Colonic mucosa (tissue), 4 donors: ENCODE measurements around the gene SPATA16. TPM values are rescaled to one million over a fixed set of nuclear protein-coding genes. Genes with fewer than 3 reads are reported as not detected.

Experiments
- DNase-seq: peaks from one replicate; pipeline ENCODE4 v3.0.0-alpha.2; 2020
- H3K27ac ChIP-seq: fragments of 200-600 bp; one replicate; pipeline ENCODE4 v1.8.0; 2021
- H3K27me3 ChIP-seq: fragments of 200-600 bp; one replicate; pipeline ENCODE4 v1.8.0; 2021
- H3K36me3 ChIP-seq: fragments of 200-600 bp; one replicate; pipeline ENCODE4 v1.8.0; 2021
- H3K4me1 ChIP-seq: fragments of 200-600 bp; one replicate; pipeline ENCODE4 v1.8.0; 2021; ENCODE audit warnings: mild to moderate bottlenecking
- H3K4me3 ChIP-seq: fragments of 200-600 bp; one replicate; pipeline ENCODE4 v1.8.0; 2021
- H3K9ac ChIP-seq, 2 donors: one replicate each; pipeline ENCODE4 v1.7.0; 2013; ENCODE audit warnings: control low read depth in 2 of 2, low read depth in 2 of 2, low read length in 2 of 2
- H3K9me3 ChIP-seq: fragments of 200-600 bp; one replicate; pipeline ENCODE4 v1.8.0; 2021
- intact Hi-C: fragments of 100-400 bp; cut with DNase I; formaldehyde crosslinking; loops from one replicate; pipeline ENCODE4 v1.14.1; 2022
- total RNA-seq, 2 donors: library from RNA; stranded (reverse); fragmentation: NEBNext Ultra II Directional in 1 of 2; extraction: Animal tissue kit (Norgen Biotek cat#: 25700) in 1 of 2; gene quantifications; one replicate each; pipeline ENCODE4 v1.2.1, GENCODE V29; 2021
- TF ChIP-seq, protein P1 (sequence below): fragments of 200-600 bp; IDR thresholded peaks from one replicate; pipeline ENCODE4 v1.8.0; 2022; ENCODE audit warnings: antibody characterized with exemption, mild to moderate bottlenecking
- donor health status: healthy.
- donor health status: DM: no; HTN: no; CAD: no.
- donor health status: DM: no; HTN: no; CAD: no.

Gene SPATA16
- total RNA-seq, 2 donors from 2014 or later, result not detected

DNA sequence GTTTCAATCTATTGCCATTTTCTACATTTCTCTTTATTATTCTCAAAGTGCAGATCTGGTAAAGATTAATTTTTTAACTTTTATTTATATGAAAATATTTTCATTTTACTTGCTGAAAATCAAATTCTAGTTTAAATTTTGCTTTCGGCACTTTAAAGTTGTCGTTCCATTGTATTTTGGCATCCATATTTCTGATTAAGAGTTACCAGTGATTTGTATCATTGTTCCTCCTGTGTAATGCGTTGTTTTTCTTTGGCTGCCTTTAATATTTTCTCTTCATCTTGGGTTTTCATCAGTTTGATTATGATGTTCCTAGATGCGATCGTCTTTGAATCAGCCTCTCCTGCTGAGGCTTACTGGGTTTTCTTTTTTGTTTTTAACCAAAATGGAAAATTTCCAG lies 97.3 kb downstream of the SPATA16 start:
- intact Hi-C loops, result loop anchor here (10.0 kb wide), 1 partner anchor 209 kb away; no protein-coding TSS in a partner anchor

GRCh38 chr3:173038484-173038871 lies 102.6 kb downstream of the SPATA16 start:
- H3K27ac ChIP-seq, result no peak overlapping the region
- H3K4me3 ChIP-seq, result no peak overlapping the region
- no peaks in the 10 kb centered on the region for H3K9me3 ChIP-seq
- no peaks in the 10 kb centered on the region for H3K27me3 ChIP-seq
- H3K4me1 ChIP-seq, result no peaks in the 10 kb centered on the region
- H3K36me3 ChIP-seq, result no peaks in the 10 kb centered on the region
- no peak overlapping the region for H3K9ac ChIP-seq
- no peak for DNase-seq
- TF ChIP-seq, protein P1, sequence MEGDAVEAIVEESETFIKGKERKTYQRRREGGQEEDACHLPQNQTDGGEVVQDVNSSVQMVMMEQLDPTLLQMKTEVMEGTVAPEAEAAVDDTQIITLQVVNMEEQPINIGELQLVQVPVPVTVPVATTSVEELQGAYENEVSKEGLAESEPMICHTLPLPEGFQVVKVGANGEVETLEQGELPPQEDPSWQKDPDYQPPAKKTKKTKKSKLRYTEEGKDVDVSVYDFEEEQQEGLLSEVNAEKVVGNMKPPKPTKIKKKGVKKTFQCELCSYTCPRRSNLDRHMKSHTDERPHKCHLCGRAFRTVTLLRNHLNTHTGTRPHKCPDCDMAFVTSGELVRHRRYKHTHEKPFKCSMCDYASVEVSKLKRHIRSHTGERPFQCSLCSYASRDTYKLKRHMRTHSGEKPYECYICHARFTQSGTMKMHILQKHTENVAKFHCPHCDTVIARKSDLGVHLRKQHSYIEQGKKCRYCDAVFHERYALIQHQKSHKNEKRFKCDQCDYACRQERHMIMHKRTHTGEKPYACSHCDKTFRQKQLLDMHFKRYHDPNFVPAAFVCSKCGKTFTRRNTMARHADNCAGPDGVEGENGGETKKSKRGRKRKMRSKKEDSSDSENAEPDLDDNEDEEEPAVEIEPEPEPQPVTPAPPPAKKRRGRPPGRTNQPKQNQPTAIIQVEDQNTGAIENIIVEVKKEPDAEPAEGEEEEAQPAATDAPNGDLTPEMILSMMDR, result no peak
- intact Hi-C loops, result no loop called here

More for the DNA sequence above, 97.3 kb downstream of the SPATA16 start:
- Histone ChIP-seq H3K36me3 (no peaks in the 10 kb centered on the region), H3K4me3 (no peak overlapping the region), H3K27me3 (no peaks in the 10 kb centered on the region), H3K27ac (no peak overlapping the region), H3K9me3 (no peaks in the 10 kb centered on the region), H3K4me1 (no peaks in the 10 kb centered on the region), H3K9ac (no peak overlapping the region)
- no peak for DNase-seq
- TF ChIP-seq, protein P1, result no peak

DNA sequence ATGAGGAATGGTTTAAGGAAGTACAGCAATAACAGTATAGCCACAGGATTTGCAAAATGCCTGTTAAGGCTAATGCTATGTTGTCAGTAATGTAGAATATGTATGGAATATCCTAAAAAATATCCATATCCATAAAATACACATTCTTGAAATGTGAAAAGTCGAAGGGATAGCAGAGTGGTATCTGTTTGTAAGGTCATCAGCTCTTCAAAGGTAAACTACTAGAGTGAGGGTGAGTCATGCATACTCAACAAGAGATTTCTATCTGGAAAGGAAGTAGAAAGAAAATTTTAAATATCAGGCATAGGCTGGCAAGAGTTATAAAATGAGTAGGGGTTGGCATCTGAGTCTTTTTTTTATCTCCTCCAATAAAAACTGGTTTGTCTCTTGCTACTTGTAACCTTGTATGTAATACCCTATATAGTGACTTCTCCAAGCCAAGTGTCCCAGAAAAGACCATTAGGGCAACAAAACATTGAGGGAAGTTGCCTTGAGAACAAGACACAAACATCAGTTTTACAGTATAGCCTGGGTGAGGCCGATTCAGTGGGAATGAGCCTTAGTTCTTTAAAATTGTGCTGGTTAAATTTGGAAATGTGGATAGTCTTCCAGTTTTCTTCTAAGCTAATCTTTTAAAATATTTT lies 103.1 kb downstream of the SPATA16 start:
- H3K36me3 ChIP-seq, result no peaks in the 10 kb centered on the region
- no peaks in the 10 kb centered on the region for H3K27me3 ChIP-seq
- H3K4me1 ChIP-seq, result no peaks in the 10 kb centered on the region
- no peak overlapping the region for H3K4me3 ChIP-seq
- TF ChIP-seq, protein P1, result no peak
- no peak overlapping the region for H3K27ac ChIP-seq
- DNase-seq, result no peak
- H3K9me3 ChIP-seq, result no peaks in the 10 kb centered on the region
- no peak overlapping the region for H3K9ac ChIP-seq
- intact Hi-C loops, result no loop called here

- Histone ChIP-seq H3K4me3 (no peak overlapping the region), H3K9me3 (no peaks in the 10 kb centered on the region), H3K4me1 (no peaks in the 10 kb centered on the region), H3K36me3 (no peaks in the 10 kb centered on the region), H3K9ac (no peak overlapping the region), H3K27ac (no peak overlapping the region), H3K27me3 (no peaks in the 10 kb centered on the region)
- TF ChIP-seq, protein P1, result no peak
- no peak for DNase-seq
- intact Hi-C loops, result no loop called here
Observed at GRCh38 chr3:173030273-173030672, 110.8 kb downstream of the SPATA16 start.

DNA sequence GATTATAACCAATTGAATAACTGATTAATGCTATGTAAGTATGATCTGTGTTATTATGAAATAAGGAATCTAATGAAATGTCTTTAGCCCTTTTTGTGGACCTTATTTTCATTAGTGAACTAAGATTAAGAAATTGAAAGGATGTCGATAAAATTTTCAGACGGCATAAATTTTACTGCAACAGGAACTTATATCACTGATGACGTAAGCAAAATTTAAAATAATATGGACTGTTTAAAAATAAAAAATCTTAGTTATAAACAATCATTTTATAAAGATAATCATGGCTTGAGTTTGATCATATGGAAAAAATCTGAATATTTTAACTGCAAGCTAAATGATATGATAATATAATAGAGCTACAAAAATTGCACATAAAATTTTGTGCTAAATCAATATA lies 112.7 kb downstream of the SPATA16 start:
- H3K27me3 ChIP-seq, result no peaks in the 10 kb centered on the region
- no peaks in the 10 kb centered on the region for H3K36me3 ChIP-seq
- no peak overlapping the region for H3K9ac ChIP-seq
- H3K9me3 ChIP-seq, result no peaks in the 10 kb centered on the region
- H3K4me3 ChIP-seq, result no peak overlapping the region
- no peak for DNase-seq
- TF ChIP-seq, protein P1, result no peak
- no peak overlapping the region for H3K27ac ChIP-seq
- no peaks in the 10 kb centered on the region for H3K4me1 ChIP-seq
- intact Hi-C loops, result no loop called here
